GF-D8 (cell line): ENCODE results near the gene PDE4D.

Source experiments
- DNase-seq: peaks from one replicate; lab custom pipeline; 2025; lab: John Stamatoyannopoulos, UW

Gene PDE4D

DNA sequence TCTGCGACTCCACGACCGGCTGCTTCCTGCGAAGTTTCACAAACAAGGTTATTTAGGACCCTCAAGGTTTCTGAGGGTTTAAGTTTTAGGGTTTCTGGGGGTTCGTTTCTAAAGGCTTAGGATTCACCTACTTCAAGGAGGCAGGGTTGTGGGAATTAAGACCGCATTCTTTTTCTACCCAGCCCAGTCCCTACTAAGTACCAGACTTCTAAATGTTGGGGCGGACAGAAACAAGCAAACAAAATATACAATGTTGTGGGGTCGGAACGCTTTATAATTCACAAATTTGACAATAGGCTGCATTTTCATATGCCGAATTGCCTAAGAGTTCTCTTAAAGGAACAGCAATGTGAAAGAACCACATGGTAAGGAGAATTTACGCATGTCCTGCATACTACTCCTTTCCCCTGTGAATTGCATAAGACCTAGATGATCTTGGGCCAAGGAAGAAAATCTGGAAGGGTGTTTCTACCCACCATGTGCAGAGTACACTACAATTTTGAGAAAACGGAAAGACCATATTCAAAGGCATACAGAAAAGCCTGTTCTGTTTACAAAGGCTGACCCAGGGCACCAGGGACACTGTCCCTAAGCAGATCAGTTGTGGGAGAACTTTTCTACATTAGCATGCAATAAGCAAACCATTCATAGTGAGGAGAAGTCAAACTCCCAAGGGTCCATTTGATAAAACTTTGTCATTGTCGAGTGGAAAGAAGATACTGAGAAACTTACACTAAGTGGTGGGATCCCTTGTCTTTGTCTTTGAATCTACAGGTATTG lies 853.3 kb downstream of the PDE4D start:
- DNase-seq: peak; percentile 66

DNA sequence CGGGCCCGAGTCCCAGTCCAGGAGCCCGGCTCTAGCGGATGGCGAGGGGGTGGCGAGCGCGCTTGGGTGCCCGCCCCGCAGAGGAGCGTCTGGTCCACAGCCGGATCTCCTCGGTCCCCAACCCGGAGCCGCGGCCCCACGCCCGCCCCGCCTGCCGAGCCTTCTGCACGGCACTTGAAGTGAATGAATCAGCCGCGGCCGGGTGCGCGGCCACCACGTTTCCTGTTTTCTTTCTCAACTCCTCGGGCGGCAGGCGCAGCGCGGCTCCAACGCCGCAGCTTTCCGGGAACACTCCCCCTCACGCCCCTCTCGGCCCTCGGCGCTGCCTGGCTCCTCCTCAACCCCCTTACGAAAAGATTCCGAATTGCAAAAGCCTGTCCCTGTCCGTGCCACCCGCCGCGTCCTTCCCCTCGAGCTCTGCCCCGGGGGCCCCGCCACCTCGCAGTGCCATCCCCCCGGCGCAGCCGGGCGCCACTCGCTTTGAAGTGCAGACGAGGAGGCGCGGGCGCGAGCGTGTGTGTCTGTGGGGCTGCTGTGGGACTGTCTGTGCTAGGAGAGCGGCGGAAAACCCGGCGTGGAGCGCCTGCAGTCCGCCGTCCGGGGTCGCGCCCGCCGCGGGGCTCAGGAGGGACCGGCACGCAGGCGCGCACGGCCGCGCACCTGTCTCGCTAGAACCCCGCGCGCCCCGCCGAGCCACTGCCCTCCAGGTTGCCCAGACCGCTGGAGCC lies 854.1 kb downstream of the PDE4D start:
- peak; percentile 80 for DNase-seq

- no peak for DNase-seq
Observed at GRCh38 chr5:59038798-59039295, 854.7 kb downstream of the PDE4D start.

DNA sequence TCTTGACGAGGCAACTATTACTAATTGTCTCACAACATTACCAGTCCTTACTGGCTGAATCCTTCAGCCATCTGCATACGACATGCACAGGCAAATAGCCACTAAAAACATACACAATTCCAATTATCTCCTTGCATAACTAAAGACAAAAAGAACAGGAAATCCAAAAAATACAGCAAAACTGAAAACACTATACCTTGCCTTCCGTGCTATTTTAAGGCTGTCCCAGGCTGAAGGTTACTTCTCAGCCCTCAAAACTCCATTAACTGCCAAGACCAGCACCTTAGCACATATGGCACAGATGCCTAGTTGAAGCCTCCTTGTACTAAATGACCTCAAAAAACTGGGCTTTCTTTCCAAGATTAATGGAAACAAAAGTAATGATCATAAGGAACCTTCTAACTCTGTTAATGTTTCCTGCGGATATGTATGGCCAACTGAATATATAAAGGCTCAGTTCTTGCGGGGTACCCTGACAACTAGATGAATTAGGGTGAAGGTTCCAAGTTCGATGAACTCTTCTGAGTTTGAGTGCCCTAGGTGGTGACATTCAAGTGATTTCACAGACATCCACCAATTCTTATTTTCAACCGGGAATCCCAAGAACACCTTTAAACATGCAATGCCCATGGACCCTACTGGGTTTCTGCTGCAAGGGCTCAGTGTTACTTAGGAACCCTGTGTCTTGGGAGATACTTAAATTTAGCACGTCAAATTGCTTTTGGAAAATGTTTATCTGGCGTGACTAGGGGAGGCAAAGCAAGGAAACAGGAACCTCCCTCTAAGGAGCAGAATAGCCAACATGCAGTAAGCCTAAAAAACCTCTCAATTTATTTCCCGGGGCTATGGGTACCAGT lies 855.4 kb downstream of the PDE4D start:
- DNase-seq: no peak

DNA sequence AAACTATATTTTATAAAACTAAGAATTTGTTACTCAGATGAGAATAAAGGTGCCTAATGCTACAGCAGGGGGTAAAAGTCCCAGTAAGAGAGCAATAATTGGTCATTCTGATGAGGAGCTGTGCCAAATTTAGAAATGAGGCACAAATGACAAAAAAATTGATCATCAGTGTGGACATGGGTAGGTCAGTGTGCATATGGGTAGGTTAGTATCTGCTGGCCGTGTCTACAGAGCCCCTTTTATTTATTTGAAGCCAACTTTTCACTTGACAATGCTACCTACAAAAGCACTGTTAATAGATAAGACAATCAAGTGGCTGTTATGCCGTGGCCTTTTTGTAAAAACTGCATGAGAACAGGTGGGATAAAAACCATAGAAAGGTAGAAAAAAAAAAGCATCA lies 856.1 kb downstream of the PDE4D start:
- no peak for DNase-seq

DNA sequence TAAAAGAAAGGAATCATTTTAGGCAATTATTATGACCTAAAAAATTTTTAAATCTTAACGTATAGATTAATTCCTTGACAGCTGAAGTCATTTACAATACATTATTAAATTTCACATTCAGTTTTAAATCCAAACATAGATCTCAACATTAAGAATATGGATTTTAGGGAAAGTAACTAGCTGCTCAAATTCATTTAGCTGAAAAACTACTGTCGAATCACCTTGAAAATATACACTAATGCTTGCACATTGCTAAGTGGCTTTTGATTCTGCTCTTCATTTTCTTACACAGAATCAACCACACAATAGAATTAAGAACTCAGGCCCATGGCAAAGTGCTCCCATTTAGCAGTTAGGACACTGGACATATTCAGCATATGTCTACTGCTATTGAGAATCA lies 856.5 kb downstream of the PDE4D start:
- no peak for DNase-seq

DNA sequence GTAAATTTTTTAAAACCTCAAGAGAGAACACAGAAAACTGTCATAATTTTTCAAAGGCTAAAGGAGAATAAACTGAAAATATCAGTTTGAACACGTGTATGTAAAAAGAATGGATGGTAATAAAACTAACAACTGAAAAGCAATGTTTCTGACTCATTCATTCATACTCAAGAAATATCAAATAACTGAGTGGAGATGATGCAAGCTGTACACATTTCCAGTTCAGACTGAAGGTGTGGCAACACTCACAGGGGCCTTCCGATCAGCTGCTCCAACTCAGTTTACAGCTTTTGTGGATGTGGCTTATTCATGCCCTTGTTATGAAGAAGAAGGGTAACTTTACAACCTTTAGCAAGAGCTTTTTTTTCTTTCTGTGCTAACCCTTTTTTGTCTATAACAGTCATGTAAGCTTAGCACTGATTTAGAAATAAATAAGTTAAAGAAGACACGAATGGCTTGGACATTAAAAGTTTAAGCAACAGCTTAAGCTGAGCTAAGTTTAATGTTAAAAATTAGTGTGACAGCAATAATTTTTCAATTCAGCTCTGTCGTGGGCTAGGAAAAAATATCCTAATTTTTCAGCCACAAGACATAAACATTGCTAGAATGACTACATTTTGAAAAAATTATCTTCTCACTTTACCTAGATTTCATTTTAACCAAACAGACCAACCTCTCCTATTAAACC lies 857.1 kb downstream of the PDE4D start:
- DNase-seq: peak; percentile 66

- no peak for DNase-seq
Observed at GRCh38 chr5:59035681-59036080, 857.8 kb downstream of the PDE4D start.

- DNase-seq: peak; percentile 10
Observed at GRCh38 chr5:59034498-59035186, 858.9 kb downstream of the PDE4D start.

GRCh38 chr5:59027145-59027907 lies 866.2 kb downstream of the PDE4D start:
- DNase-seq: no peak

- DNase-seq: no peak
Observed at GRCh38 chr5:59025734-59026133, 867.8 kb downstream of the PDE4D start.

DNA sequence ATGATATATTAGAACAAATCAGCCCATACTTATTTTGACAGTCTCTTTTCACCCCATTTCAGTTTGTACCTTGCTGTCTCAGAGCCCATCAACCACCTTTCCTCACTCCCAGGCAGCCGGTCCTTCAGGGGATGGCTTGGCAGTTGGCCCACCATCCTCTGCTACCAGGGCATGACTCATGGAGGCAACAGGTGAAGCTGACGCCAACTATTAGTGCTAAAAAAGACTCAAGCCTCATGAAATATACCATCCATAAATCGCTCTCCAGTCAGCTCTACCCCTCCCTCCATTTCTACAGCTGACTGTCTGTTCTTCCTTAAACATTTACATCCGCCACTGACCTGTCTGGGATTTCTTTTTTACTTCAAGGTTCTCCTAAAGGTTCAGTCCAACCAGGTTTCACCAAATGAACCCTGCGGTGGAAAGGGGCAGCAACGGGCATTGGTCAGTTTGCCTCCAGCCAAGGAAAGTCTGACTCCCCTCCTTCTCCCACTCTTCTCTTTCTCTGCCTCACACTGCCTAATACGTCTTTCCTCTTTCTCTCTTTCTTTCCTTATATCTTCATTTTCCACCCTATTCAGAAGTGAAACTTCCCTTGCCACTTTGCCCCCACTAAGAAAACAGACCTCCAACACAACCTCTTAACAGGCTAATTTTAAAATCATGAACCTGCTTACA lies 871.5 kb downstream of the PDE4D start:
- DNase-seq: no peak

GRCh38 chr5:59021286-59021673 lies 872.2 kb downstream of the PDE4D start:
- DNase-seq: no peak

DNA sequence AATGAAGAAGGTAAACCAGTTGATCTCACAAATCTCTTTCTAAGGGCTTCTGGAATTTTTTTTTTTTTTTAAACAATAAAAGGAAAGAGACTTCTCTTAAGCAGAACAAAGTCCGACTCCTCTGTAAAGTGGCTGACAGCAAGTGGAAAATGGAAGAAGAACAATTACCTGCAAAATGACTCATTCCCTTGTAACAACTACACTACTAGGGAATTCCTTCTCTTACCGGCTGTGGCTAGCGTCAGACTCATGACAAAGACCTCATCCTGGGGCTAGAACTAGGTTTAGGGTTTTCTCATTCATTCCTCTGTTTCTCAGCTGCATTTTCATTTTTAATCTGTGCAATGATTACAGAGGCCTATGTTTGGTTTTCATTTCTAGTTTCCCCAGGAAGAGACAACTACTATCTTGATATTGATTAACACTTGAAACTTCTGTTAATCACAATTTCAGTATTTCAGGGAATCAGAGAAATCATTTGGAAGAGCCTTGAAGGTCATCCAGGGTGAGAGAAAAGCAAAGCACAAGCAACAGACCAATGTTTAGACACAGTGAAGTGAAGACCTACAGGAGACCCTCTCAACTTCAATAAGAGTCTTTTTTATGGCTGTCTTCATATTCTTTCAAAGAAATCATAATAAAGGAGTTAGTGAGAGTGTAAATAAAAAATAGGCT lies 872.8 kb downstream of the PDE4D start:
- no peak for DNase-seq

DNA sequence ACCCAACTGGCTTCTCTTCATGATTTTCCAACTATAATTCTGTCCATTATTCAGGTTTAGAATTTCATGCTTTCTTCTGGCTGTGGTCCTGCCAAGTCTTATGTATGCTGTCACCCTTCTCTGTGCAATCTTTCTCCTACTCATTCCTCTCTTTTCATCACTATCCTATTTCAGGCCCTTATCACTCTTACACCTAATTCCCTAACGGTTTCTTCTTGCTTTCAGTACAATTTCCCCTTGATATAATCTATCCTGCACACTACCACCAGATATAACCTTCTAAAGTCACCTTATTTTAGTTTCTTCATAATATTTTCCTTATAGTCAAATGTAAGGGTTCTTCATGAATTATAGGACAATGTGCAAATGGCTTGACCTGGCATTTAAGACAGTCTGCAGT lies 874.4 kb downstream of the PDE4D start:
- DNase-seq: no peak

GRCh38 chr5:59016925-59017324 lies 876.6 kb downstream of the PDE4D start:
- DNase-seq: no peak

DNA sequence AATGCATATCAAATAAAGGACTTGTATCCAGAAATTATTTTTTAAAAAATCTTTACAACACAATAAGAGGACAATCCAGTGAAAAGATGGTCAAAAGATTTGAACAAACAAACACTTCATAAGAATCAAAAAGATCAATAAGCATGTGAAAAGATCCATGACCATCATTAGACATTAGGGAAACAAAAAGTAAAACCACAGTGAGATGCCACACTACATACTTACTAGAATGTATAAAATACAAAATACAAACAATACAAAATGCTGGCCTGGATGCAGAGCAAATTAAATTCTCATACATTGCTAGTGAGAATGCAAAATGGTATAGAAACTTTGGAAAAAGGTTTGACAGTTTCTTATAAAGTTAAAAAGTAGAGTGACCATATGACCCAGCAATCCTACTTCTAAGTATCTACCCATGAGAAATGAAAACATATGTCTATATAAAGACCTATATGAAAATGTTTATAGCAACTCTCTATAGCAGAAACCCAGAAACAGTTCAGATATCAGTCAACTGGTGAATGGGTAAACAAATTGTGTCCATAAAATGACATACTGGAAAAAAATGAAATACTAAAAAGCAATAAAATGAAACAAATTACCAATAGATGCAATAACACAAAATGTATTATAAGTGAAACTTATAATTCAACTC lies 884.6 kb downstream of the PDE4D start:
- DNase-seq: no peak

DNA sequence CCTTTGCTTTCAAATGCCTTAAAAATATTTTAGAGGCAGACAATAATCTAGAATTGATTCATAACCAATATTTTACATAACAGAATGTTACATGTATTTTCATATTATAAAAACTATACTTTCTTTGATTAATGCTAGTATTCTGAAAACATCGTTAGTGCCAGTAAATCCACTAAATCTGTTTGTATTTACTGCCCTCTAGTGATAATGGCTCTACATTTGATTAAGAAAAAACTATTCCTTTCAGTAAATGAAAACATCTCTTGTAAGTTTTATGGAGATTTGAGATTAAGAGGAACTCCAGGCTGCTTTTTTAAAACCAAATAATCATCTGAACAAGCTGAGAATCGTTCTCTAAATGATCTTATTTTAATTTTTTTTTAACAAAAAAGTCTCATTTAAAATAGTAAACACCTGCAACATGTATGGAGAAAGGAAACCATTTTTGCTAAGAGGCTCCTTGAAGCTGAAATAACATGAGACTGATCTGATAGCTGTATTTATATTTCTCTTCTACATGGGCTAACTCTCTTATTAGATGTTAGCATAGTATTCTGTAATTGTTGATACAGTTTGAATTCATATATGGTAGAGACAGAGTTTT lies 886.0 kb downstream of the PDE4D start:
- no peak for DNase-seq
